T-helper 2 cell treated with Interferon-gamma antibody and Interleukin-4, amounts not matched to agents 100 ng/mL and 5 ng/mL, for 36 hours (primary cell): ENCODE measurements around the gene NAA50. TPM values are rescaled to one million over a fixed set of nuclear protein-coding genes. Genes with fewer than 3 reads are reported as not detected.

ENCODE experiments used
- intact Hi-C: fragments of 100-400 bp; cut with micrococcal nuclease; formaldehyde crosslinking; loops from one replicate; pipeline ENCODE4 v1.15.1; 2023
- total RNA-seq: library from RNA; stranded (reverse); gene quantifications from 2 replicates; pipeline ENCODE4 v1.2.3, GENCODE V29; 2022

NAA50 gene
- total RNA-seq: 118 and 120 TPM in 2 replicates

GRCh38 chr3:113745756-113746547 is at the start of gene NAA50:
Gene NAA50, minus strand, starts transcription at chr3:113746249. Its CDS starts 300 bp downstream, at chr3:113745949.
- intact Hi-C loops: loop anchor here (1.0 to 10.0 kb wide), 14 partner anchors 10 to 1183 kb away; partner anchors contain the start of genes CCDC191, QTRT2, SIDT1 and SLC35A5

DNA sequence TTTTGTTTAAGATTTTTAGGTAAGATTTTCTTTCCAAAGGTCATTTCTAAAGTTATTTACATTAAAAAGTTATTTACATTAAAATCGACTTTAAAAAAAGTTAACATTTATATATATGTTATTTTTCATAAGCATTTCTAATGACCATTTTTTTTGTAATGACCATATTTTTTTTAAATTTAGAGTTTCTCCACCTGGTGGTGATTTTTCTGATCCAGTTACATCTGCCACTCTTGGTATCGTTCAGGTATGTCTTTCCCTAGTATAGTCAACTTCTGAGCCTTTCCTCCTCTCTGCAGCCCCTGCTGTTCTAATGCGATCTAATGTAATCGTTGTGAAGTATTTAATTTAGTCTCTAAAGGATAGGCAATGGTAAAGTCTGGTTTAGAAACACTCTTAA is 49.6 kb upstream of the NAA50 start:
- intact Hi-C loops: no loop called here

DNA sequence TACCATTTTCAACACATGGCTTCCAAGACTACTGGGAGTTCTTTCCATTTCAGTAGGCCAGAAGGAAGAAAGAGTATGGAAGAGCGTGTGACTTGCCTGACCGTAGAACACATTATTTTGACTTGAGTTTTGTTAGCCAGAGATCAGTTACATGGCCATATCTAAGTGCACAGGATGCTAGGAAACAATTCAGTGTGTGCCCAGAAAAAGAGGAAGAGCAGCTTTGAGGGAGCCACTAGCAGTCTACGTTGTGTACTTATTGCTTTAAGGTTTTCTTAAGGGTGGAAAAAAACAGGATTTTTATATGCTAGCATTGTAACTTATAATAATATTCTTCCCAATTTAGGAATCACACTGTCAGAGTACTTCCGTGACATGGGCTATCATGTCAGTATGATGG is 48.5 kb upstream of the NAA50 start:
- intact Hi-C loops: no loop called here

- intact Hi-C loops: no loop called here
Observed at GRCh38 chr3:113791381-113791780, 45.3 kb upstream of the NAA50 start.

DNA sequence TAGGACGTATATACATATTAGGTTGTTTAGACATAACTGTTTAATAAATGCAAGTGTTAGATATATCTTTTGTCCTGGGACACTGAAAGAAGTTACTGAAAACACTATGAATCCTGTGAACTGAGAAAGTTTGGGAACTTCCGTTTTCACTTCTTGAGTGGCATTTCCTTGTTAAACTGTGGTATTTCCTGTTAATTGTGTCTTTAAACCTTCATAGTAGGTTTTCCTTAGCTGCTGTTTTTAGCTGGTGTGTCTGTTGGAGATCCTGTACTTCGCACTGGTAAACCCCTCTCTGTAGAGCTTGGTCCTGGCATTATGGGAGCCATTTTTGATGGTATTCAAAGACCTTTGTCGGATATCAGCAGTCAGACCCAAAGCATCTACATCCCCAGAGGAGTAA is 37.9 kb upstream of the NAA50 start:
- intact Hi-C loops: loop anchor here (5.0 kb wide), 1 partner anchor 37 kb away; the partner anchor contains the start of genes ATP6V1A and NAA50

GRCh38 chr3:113783463-113783862 is 37.4 kb upstream of the NAA50 start:
- intact Hi-C loops: loop anchor here (5.0 kb wide), 1 partner anchor 36 kb away; the partner anchor contains the start of genes ATP6V1A and NAA50

GRCh38 chr3:113776564-113776963 is 30.5 kb upstream of the NAA50 start:
- intact Hi-C loops: no loop called here

DNA sequence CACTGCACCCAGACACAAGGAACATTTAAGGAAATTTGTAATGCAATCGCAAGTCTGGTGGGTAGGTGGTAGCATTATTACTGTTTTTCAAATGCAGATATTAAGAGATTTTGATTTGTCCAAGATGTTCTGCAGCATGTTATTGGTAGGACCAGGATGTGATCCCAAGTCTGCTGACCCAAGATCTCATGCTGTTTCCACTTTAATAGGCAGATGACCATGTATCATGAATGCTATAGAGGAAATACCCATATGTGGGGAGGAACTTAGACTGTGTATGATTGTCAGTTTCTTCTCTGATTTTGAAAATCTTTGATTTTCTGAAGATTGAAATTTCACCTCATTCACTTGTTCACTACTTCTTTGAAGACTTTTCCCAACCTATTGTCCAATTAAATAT is 29.5 kb upstream of the NAA50 start:
- intact Hi-C loops: no loop called here

DNA sequence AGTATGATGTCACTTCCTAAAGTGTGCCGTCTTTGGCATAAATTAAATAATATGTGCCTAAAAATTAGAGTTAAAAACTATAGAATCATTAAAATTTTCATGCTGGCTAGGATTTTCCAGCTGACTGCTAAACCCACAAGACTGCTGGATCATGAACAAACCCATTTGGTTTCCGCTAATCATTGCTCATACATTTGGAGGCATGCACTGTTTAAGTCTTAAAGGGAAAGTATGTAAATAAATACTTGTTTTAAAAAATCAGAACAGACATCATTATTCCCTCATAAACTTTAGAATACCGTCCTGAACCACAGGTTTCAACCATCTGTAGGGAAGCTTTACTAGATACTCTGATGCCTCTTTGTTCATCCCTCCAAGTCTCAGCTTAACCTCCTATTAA is 27.3 kb upstream of the NAA50 start:
- intact Hi-C loops: no loop called here

DNA sequence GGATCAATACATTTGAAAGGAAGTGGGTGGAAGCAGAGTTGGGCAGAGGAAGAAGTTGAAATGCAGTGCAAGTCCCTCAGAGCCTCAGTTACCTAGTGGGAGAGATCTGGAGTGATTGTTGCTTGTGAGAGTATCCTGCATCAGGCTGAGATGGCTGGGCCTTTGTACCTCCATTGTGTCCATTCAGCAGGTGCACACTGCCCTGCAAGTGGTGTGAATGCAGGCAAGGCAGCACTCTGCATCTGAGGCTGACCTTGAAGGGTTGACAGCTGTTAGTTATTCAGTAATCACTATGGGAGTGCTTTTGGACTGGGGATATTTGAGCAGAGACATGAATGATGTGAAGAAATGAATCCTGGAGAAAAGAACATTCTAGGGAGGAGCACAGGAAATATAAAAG is 25.9 kb upstream of the NAA50 start:
- intact Hi-C loops: no loop called here

DNA sequence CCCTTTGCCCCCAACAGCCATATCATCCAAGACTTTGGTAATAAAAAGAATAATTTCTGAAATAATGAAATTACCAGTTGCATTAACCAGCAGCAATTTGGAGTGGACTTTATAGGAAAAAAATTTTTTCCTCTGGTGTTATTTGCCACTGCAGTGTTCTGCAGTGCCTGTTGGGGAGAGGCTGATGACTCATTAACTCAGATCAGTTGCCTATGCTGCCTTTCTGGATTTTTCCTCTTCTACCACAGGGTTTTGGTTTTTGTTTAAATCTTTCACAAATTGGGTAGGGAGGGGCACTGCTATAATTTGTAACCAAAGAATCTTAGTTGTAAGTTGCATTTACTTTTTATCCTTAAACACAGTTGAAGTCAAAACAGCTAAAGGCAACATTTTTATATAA is 23.5 kb upstream of the NAA50 start:
- intact Hi-C loops: no loop called here

DNA sequence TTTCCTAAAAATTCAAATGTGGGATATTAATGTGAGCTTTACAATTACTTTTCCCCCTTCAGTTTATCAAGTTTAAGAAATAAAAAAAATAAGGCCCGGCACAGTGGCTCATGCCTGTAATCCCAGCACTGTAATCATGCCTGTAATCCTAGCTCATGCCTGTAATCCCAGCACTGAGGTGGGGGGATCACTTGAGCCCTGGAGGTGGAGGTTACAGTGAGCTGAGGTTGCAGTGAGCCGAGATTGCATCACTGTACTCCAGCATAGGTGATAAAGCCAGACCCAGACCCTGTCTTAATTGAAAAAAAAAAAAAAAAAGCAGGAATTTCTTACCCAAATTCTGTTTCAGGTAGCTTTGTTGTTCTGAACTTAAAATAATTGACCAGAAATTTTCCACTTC is 18.6 kb upstream of the NAA50 start:
- intact Hi-C loops: no loop called here

DNA sequence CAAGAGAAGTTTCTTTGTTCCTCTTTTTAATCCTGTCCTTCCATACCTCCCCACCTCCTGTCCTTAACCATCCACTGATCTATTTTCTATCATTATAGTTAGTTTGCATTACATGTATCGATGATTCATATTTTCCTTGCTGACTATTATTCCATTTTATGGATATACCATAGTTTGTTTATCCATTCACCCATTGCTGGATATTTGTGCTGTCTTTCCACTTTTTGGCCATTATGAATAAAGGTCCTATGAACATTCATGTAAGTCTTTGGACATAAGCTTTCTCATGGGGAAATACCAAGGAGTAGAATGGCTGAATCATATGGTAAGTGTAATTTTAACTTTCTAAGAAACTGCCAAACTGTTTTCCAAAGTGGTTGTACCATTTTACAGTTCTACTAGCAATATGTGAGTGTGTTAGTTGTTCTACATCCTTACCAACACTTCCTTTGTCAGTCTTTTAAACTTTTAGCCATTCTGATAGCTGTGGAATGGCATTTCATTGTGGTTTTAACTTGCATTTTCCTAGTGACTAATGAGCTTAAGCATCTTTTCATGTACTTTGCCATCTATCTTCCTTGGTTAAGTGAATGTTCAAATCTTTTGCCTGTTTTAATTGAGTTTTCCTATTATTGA is 12.5 kb upstream of the NAA50 start:
- intact Hi-C loops: no loop called here

DNA sequence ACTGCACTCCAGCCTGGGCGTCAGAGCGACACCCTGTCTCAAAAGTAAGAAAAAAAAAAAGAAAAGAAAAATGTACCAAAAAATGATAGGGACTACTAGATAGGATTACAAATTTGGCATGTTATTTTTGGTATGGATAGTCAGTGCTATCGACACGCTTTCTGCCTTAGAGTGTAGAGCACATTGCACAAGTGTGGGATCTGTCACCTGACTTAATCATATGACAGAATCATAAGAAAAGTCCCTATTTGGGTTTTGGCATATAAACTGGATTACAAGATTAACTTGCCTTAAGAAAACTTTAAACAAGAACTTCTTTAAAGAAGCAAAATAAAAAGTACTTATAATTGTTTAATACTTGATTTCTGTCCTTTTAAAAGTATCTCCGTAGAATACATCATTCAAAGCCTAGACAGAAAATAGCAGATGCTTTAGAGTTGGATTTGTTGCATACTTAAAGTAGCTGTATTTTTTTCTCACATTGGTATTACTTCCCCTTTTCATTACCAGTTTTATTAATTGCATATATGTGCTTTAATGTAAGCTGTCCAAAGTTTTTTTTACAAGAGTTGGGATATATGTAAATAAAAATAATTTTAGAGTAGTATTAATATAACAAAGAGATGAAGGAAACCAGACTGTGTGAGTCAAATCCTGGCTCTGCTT is 8.6 kb upstream of the NAA50 start:
- intact Hi-C loops: no loop called here

DNA sequence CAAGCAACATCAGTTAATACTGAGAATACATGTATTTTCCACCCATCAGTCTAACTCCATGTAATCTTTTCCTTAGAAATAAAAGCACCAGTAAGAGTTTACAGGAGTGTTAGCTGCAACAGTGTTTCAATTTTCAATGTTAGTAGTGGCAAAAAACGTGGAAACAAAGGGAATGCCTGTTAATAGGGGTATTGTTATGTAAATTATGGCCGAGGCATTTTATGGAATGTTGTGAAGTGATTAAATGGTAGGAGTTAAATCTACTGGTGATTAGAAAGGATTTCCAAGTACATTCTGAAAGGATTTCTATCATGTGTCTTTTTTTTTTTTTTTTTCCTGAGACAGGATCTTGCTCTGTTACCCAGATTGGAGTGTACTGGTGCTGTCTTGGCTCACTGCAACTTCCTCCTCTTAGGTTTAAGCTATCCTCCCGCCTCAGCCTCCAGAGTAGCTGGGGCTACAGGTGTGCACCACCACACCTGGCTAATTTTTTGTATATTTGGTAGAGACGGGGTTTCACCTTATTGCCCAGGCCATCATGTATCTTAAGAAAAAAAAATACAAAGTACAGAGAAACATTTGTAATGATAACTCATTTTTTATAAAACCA is 7.4 kb upstream of the NAA50 start:
- intact Hi-C loops: no loop called here

DNA sequence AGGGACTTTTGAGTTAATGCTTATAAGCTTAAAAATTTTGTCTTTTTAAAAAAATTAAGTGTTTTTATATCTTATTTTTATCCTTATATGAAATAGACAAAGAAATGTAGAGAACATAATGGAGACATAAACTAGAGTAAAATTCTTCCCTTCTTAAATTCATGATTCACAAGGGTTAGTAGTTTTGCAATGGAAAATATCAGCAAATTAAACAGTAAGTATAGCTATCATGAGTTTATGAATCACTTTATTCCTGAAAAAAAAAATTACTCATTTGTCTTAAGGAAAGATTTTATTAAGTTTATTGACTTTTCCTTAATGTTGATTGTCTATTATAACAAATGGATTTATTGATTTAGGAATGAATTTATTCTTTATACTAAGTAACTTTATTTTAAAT is 5.1 kb upstream of the NAA50 start:
- intact Hi-C loops: no loop called here

DNA sequence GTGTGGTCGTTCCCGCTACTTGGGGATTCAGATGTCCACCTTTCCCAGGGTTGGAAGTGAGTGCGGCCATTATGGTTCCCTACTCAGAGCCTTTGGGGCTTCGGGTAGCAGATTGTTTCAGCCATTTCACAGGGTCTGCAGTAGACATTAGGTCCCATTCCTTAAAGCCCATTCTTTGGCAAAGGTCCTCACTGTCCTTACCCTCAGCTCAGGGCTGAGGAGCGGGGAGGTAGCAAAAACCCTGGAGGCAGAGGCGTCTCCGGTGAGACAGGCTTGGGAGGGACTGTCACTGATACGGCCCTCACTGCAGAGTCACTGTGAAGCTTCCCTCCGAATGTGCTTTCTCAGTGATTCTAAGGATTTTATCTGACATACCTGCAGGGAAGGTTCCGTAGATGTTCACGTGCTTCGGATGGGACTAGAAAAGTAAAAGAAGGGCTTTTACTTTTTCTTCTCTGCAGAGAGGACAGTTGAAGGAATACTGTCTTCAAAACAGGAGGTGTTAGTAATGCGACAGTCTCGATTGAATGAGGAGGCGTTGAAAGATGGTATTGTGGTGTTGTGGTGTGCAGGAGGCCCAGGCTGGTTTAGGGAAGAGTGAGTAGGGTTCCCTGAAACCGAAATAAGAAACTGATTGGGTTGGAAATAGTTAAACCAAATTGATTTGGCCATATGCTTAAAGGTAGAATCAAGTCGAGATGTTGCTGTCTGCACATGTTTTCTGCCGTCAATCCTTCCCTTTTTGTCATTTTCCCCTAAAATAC is 1.4 kb upstream of the NAA50 start:
- intact Hi-C loops: loop anchor here (2.0 to 10.0 kb wide), 7 partner anchors 35 to 1185 kb away; partner anchors contain the start of genes SLC35A5 and ZDHHC23

GRCh38 chr3:113746548-113747282 is 666 bp upstream of the NAA50 start, which contains the start of gene ATP6V1A:
Gene ATP6V1A, plus strand, starts transcription at chr3:113747035. Its CDS starts 31,719 bp downstream, at chr3:113778754.
- intact Hi-C loops: loop anchor here (1.0 to 10.0 kb wide), 11 partner anchors 36 to 1184 kb away; partner anchors contain the start of genes CCDC191, QTRT2, SLC35A5 and USF3

GRCh38 chr3:113744941-113745755 is 901 bp downstream of the NAA50 start:
- intact Hi-C loops: loop anchor here (1.0 to 10.0 kb wide), 7 partner anchors 9 to 1070 kb away; partner anchors contain the start of gene SIDT1
